Measurements from ENCODE around the gene LBP. TPM values are rescaled to one million over a fixed set of nuclear protein-coding genes. Genes with fewer than 3 reads are reported as not detected.

LBP gene
- total RNA-seq, 1 experiment from 2014 or later = 0.15 TPM

- ChIA-PET CTCF (no interaction called here), POLR2A (no interaction called here)
- ATAC-seq (no peak), DNase-seq (ENCODE audit: low read depth, low spot score) (no peak)
- Histone ChIP-seq H3K27ac (ENCODE audit: low read length) (no peak overlapping the region), H3K4me3 (ENCODE audit: low read depth in 2 of 2, low read length in 2 of 2) (no peak overlapping the region), H3K36me3 (ENCODE audit: control insufficient read depth, insufficient read depth, low read length) (no peaks in the 10 kb centered on the region), H3K27me3 (ENCODE audit: control insufficient read depth, insufficient read depth, low read length) (no peaks in the 10 kb centered on the region), H3K4me1 (ENCODE audit: control insufficient read depth, insufficient read depth, low read length) (no peaks in the 10 kb centered on the region), H3K9me3 (ENCODE audit: control insufficient read depth, insufficient read depth, low read depth, low read length) (no peaks in the 10 kb centered on the region)
- BruUV-seq (replicated peaks) = no TSS peak
- TF ChIP-seq REST (IDR thresholded peaks at IDR 0.05; ENCODE audit: insufficient read depth in 1 of 2, low read depth in 2 of 2, low read length in 1 of 2) = no peak
- no peak for TF ChIP-seq CTCF (IDR thresholded peaks at IDR 0.05)
- TF ChIP-seq TCF7L2 (IDR thresholded peaks at IDR 0.05; ENCODE audit: low read depth, low read length) = no peak
- intact Hi-C loops (cut with micrococcal nuclease; ENCODE audit: unreplicated experiment) = no loop called here
- in situ Hi-C loops (cut with HindIII; ENCODE audit: low pct_unique_long_range_greater_than_20kb, low sequenced_read_pairs) = no loop called here
Observed at GRCh38 chr20:38342216-38342615, 4.1 kb upstream of the LBP start.

GRCh38 chr20:38342713-38343310 lies 3.5 kb upstream of the LBP start:
- CTCF ChIA-PET = no interaction called here
- intact Hi-C loops (cut with micrococcal nuclease; ENCODE audit: unreplicated experiment) = no loop called here
- no peak for TF ChIP-seq TCF7L2 (IDR thresholded peaks at IDR 0.05; ENCODE audit: low read depth, low read length)
- TF ChIP-seq POLR2AphosphoS5 (IDR thresholded peaks at IDR 0.05; ENCODE audit: low read depth, low read length) = no peak
- no peak for TF ChIP-seq REST (IDR thresholded peaks at IDR 0.05; ENCODE audit: insufficient read depth in 1 of 2, low read depth in 2 of 2, low read length in 1 of 2)
- TF ChIP-seq SIN3A (IDR thresholded peaks at IDR 0.05; ENCODE audit: borderline replicate concordance, insufficient read depth, low read depth, low read length) = no peak
- TF ChIP-seq CTCF (IDR thresholded peaks at IDR 0.05) = no peak
- DNase-seq (ENCODE audit: low read depth, low spot score) = no peak
- H3K9me3 ChIP-seq (ENCODE audit: control insufficient read depth, insufficient read depth, low read depth, low read length) = no peaks in the 10 kb centered on the region
- no peaks in the 10 kb centered on the region for H3K36me3 ChIP-seq (ENCODE audit: control insufficient read depth, insufficient read depth, low read length)
- no peak overlapping the region for H3K27ac ChIP-seq (ENCODE audit: low read length)
- no peaks in the 10 kb centered on the region for H3K4me1 ChIP-seq (ENCODE audit: control insufficient read depth, insufficient read depth, low read length)
- H3K4me3 ChIP-seq (ENCODE audit: low read depth in 2 of 2, low read length in 2 of 2) = no peak overlapping the region
- H3K27me3 ChIP-seq (ENCODE audit: control insufficient read depth, insufficient read depth, low read length) = no peaks in the 10 kb centered on the region
- BruUV-seq (replicated peaks) = no TSS peak
- ATAC-seq = no peak
- POLR2A ChIA-PET = no interaction called here
- in situ Hi-C loops (cut with HindIII; ENCODE audit: low pct_unique_long_range_greater_than_20kb, low sequenced_read_pairs) = no loop called here
